HG03135 (cell line): Measurements from ENCODE around the gene DEPDC1B.
"Not testable (repeated sequence)": the region's sequence is repeated elsewhere in the genome, so short reads cannot be mapped to it uniquely, and the experiment has no call there.

ENCODE experiments used
- ATAC-seq: cut with Tn5 transposase; IDR thresholded peaks from one replicate; pipeline ENCODE4 v1.9.1; 2021; ENCODE audit warnings: mild to moderate bottlenecking, moderate library complexity; ENCODE audit not compliant: unreplicated experiment

Gene DEPDC1B

GRCh38 chr5:60651872-60652620 lies 47.9 kb downstream of the DEPDC1B start:
- ATAC-seq: no peak

GRCh38 chr5:60649288-60649917 lies 50.6 kb downstream of the DEPDC1B start:
- no peak for ATAC-seq

- ATAC-seq: no peak
These were observed 51.8 kb downstream of the DEPDC1B start for GRCh38 chr5:60648175-60648574.

GRCh38 chr5:60640901-60641300 lies 59.1 kb downstream of the DEPDC1B start:
- ATAC-seq: no peak

- no peak for ATAC-seq
These were observed 60.4 kb downstream of the DEPDC1B start for GRCh38 chr5:60639544-60639943.

GRCh38 chr5:60638300-60638699 lies 61.7 kb downstream of the DEPDC1B start:
- no peak for ATAC-seq

GRCh38 chr5:60636644-60637043 lies 63.3 kb downstream of the DEPDC1B start:
- no peak for ATAC-seq

GRCh38 chr5:60636001-60636400 lies 64.0 kb downstream of the DEPDC1B start:
- ATAC-seq: no peak

- no peak for ATAC-seq
These were observed 65.9 kb downstream of the DEPDC1B start for GRCh38 chr5:60634051-60634450.

GRCh38 chr5:60633341-60633740 lies 66.6 kb downstream of the DEPDC1B start:
- ATAC-seq: no peak

- no peak for ATAC-seq
These were observed 67.8 kb downstream of the DEPDC1B start for GRCh38 chr5:60632153-60632552.

GRCh38 chr5:60630836-60631235 lies 69.1 kb downstream of the DEPDC1B start:
- no peak for ATAC-seq

GRCh38 chr5:60630179-60630578 lies 69.8 kb downstream of the DEPDC1B start:
- no peak for ATAC-seq

GRCh38 chr5:60624875-60625274 lies 75.1 kb downstream of the DEPDC1B start:
- ATAC-seq: not testable (repeated sequence)

GRCh38 chr5:60620752-60621151 lies 79.2 kb downstream of the DEPDC1B start:
- not testable (repeated sequence) for ATAC-seq

GRCh38 chr5:60613826-60614225 lies 86.1 kb downstream of the DEPDC1B start:
- ATAC-seq: no peak

- no peak for ATAC-seq
These were observed 88.7 kb downstream of the DEPDC1B start for GRCh38 chr5:60611099-60611740.

GRCh38 chr5:60604771-60605170 lies 95.2 kb downstream of the DEPDC1B start:
- no peak for ATAC-seq

- ATAC-seq: peak; percentile 56
These were observed 101.5 kb downstream of the DEPDC1B start for GRCh38 chr5:60598424-60598823.

- peak; percentile 78 for ATAC-seq
These were observed 102.2 kb downstream of the DEPDC1B start for GRCh38 chr5:60597572-60598320.

GRCh38 chr5:60594715-60595477 lies 105.1 kb downstream of the DEPDC1B start:
- no peak for ATAC-seq
